B cell (primary cell): Measurements from ENCODE around the gene PC. TPM values are rescaled to one million over a fixed set of nuclear protein-coding genes. Genes with fewer than 3 reads are reported as not detected.

Source experiments
- ATAC-seq: fragments of 200-7000 bp; cut with Tn5 transposase; one replicate; pipeline ENCODE4 v1.10.0; 2021; ENCODE audit warnings: low read depth, mild to moderate bottlenecking, moderate number of reproducible peaks, moderate library complexity
- CTCF ChIA-PET: fragments of 350-600 bp; sonication (Branson Sonifier 250); formaldehyde crosslinking; loops from one replicate; lab custom pipeline; 2021; ENCODE audit warnings: antibody characterized with exemption, inconsistent platforms; lab: Charles Lee
- POLR2A ChIA-PET: fragments of 350-600 bp; sonication (Branson Sonifier 250); formaldehyde crosslinking; loops from one replicate; lab custom pipeline; 2021; ENCODE audit warnings: antibody characterized with exemption; lab: Charles Lee
- DNase-seq: peaks from one replicate; pipeline ENCODE4 v3.0.0; 2013
- H2AFZ ChIP-seq: 2 replicates; pipeline ENCODE4 v1.6.1; 2012; ENCODE audit warnings: mild to moderate bottlenecking, low read depth, low read length; ENCODE audit not compliant: insufficient read depth, poor library complexity, severe bottlenecking
- H3K27ac ChIP-seq, 2 donors: 1 replicate in 1 of 2; 2 replicates in 1 of 2; pipeline ENCODE4 v1.5.1; 2012 to 2013; ENCODE audit warnings: low read length in 2 of 2, mild to moderate bottlenecking in 2 of 2, moderate library complexity in 1 of 2
- H3K27me3 ChIP-seq, 4 experiments: fragments of 200-600 bp in 1 of 4; sonication (generic) in 1 of 4; replicated peaks in 1 of 4; 1 replicate in 2 of 4; 2 replicates in 2 of 4; pipeline versions ENCODE4 v1.6.1 to v1.7.0; 2013 to 2016; ENCODE audit warnings: low read length in 3 of 4, mild to moderate bottlenecking in 2 of 4, mixed read lengths in 1 of 4, moderate library complexity in 1 of 4; ENCODE audit not compliant: insufficient read depth in 4 of 4, control insufficient read depth in 3 of 4; ENCODE audit errors: control extremely low read depth in 1 of 4
- H3K36me3 ChIP-seq, 2 experiments: replicated peaks in 1 of 2; 1 replicate in 1 of 2; 2 replicates in 1 of 2; pipeline versions ENCODE4 v1.6.1 to v1.7.1; 2013; ENCODE audit warnings: low read length in 1 of 2; ENCODE audit not compliant: insufficient read depth in 2 of 2, control insufficient read depth in 1 of 2; ENCODE audit errors: control extremely low read depth in 1 of 2, extremely low read depth in 1 of 2
- H3K4me1 ChIP-seq, 2 donors: fragments of 200-600 bp in 1 of 2; sonication (generic) in 1 of 2; 1 replicate in 1 of 2; 2 replicates in 1 of 2; pipeline versions ENCODE4 v1.5.1 to v1.6.1; 2013 to 2017; ENCODE audit warnings: low read length in 2 of 2; ENCODE audit not compliant: control insufficient read depth in 2 of 2, insufficient read depth in 2 of 2
- H3K4me2 ChIP-seq: replicated peaks from 2 replicates; pipeline ENCODE3; 2012; ENCODE audit warnings: mild to moderate bottlenecking, low read depth, low read length; ENCODE audit not compliant: poor library complexity, severe bottlenecking
- H3K4me3 ChIP-seq, 5 experiments: fragments of 200-600 bp in 1 of 5; sonication (generic) in 1 of 5; 1 replicate in 3 of 5; 2 replicates in 2 of 5; pipeline versions ENCODE4 v1.5.1 to v1.7.0; 2011 to 2016; ENCODE audit warnings: low read length in 4 of 5, mild to moderate bottlenecking in 4 of 5, low read depth in 2 of 5, control low read depth in 1 of 5, moderate library complexity in 1 of 5; ENCODE audit not compliant: insufficient read depth in 1 of 5; ENCODE audit errors: control extremely low read depth in 1 of 5, extremely low read depth in 1 of 5
- H3K79me2 ChIP-seq: fragments of 200-600 bp; sonication (generic); one replicate; pipeline ENCODE4 v1.6.0; 2016; ENCODE audit warnings: low read length; ENCODE audit not compliant: control insufficient read depth, insufficient read depth
- H3K9ac ChIP-seq: fragments of 200-600 bp; sonication (generic); 2 replicates; pipeline ENCODE4 v1.6.1; 2017; ENCODE audit warnings: mild to moderate bottlenecking, low read length, moderate library complexity
- H3K9me3 ChIP-seq, 3 donors: one replicate each; pipeline versions ENCODE4 v1.6.1 to v1.7.1; 2013; ENCODE audit warnings: low read length in 2 of 3; ENCODE audit not compliant: control insufficient read depth in 2 of 3, insufficient read depth in 1 of 3; ENCODE audit errors: control extremely low read depth in 1 of 3
- H4K20me1 ChIP-seq: 2 replicates; pipeline ENCODE4 v1.6.0; 2012; ENCODE audit warnings: mild to moderate bottlenecking, low read length; ENCODE audit not compliant: insufficient read depth, control insufficient read depth, poor library complexity, severe bottlenecking
- H3K27ac Mint-ChIP-seq: one replicate; pipeline ENCODE4 v1.8.0; 2021; ENCODE audit warnings: mixed read lengths
- H3K27me3 Mint-ChIP-seq: one replicate; pipeline ENCODE4 v1.8.0; 2021; ENCODE audit warnings: mixed read lengths
- H3K4me1 Mint-ChIP-seq: one replicate; pipeline ENCODE4 v1.8.0; 2021; ENCODE audit warnings: mixed read lengths
- H3K4me3 Mint-ChIP-seq: one replicate; pipeline ENCODE4 v1.8.0; 2021; ENCODE audit warnings: mixed read lengths
- H3K9me3 Mint-ChIP-seq: one replicate; pipeline ENCODE4 v1.8.0; 2022; ENCODE audit warnings: mixed read lengths; ENCODE audit not compliant: insufficient read depth
- EZH2 ChIP-seq: IDR thresholded peaks from 2 replicates; pipeline ENCODE4 v1.6.1; 2012; ENCODE audit warnings: borderline replicate concordance, low read depth, mild to moderate bottlenecking, moderate library complexity, low read length; ENCODE audit not compliant: insufficient read depth, poor library complexity, severe bottlenecking
- WGBS: methylation state at CpG from one replicate; pipeline ENCODE4 v1.1.5; 2013; ENCODE audit warnings: missing lambda C conversion rate; ENCODE audit not compliant: insufficient coverage; 5-methylcytosine and 5-hydroxymethylcytosine counted together
- intact Hi-C: fragments of 100-400 bp; cut with micrococcal nuclease; formaldehyde crosslinking; loops from one replicate; pipeline ENCODE4 v1.10.0; 2022
- polyA plus RNA-seq: library from polyadenylated mRNA; depleted of rRNA; stranded (reverse); fragments of >200 nt; gene quantifications from 2 replicates; pipeline ENCODE4 v1.2.3, GENCODE V29; 2012
- total RNA-seq, 2 donors: library from RNA; stranded (reverse); fragments of 120-200 nt in 1 of 2; gene quantifications; 1 replicate in 1 of 2; 2 replicates in 1 of 2; pipeline versions ENCODE4 v1.2.3 to v1.2.4, GENCODE V29; 2013 to 2022
- TF ChIP-seq, protein P1 (sequence below): fragments of 200-600 bp; IDR thresholded peaks from one replicate; pipeline ENCODE4 v1.8.0; 2022; ENCODE audit warnings: antibody characterized with exemption, mild to moderate bottlenecking

The PC gene
- total and polyA plus RNA-seq, 2 donors (not counting 1 experiment from before 2014, with no cell fraction given): 1.5 to 4.4 TPM

DNA sequence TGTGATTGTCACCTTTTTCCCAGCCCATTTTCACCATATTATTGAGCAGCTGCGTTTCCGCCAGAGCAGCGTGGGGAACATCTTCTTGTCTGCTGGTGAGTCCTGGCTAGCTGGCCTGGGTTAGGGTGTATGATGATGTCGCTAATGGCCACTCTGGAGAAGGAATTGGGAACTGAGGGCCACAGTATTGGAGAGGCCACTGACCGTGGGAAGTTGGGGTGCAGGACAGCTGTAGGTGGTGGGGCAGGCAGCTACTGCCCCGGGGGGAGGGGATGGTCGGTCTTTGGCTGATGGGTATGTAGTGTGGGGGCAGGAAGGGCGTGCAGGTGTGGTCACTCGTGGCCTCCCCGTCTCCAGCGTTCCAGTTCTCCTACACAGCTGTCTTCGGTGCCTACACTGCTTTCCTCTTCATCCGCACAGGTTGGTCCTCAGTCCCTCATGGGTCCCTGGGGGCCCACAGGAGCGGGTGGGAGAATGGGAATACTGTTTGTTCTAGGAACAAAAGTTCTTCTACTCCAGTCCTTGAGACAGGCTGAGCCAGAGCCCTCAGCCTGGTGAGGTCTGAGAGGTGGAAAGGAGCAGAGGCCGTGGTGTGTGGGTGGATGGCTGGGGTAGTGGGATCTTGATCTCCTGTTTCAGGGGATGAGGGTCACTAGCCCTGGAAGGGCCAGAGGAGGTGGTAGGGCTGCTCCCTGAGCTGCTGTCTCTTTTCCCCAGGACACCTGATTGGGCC lies 112.9 kb downstream of the PC start:
- H3K27ac ChIP-seq: no peak overlapping the region
- Mint-ChIP-seq H3K27ac (peak overlapping the region; percentile 46), H3K9me3 (no peaks in the 10 kb centered on the region), H3K27me3 (no peaks in the 10 kb centered on the region), H3K4me1 (peaks cover 33% of the 10 kb centered on the region), H3K4me3 (peak overlapping the region; percentile 90)
- H3K36me3 ChIP-seq: peaks cover 3 to 38% of the 10 kb centered on the region in 2 experiments
- 93% methylated on average over 9 of the region's 15 CpGs for WGBS
- peaks cover 26 to 32% of the 10 kb centered on the region in 2 donors for H3K4me1 ChIP-seq
- no peaks in the 10 kb centered on the region for H3K27me3 ChIP-seq
- DNase-seq: no peak
- peaks cover 51% of the 10 kb centered on the region for H3K79me2 ChIP-seq
- ChIA-PET POLR2A (interaction anchor here (1.6 to 2.6 kb wide), 2 partner anchors 11 to 28 kb away, joined by 3 to 18 read pairs; no protein-coding TSS in a partner anchor), CTCF (interaction anchor here (0.8 to 3.5 kb wide), 3 partner anchors 10 to 226 kb away, joined by 3 to 20 read pairs (median 7); no protein-coding TSS in a partner anchor)
- intact Hi-C loops: no loop called here
- H3K4me3 ChIP-seq: no peak overlapping the region
- no peak overlapping the region for H3K4me2 ChIP-seq
- ATAC-seq: no peak
- H3K9ac ChIP-seq: no peak overlapping the region
- TF ChIP-seq EZH2: no peak
- TF ChIP-seq, protein P1, sequence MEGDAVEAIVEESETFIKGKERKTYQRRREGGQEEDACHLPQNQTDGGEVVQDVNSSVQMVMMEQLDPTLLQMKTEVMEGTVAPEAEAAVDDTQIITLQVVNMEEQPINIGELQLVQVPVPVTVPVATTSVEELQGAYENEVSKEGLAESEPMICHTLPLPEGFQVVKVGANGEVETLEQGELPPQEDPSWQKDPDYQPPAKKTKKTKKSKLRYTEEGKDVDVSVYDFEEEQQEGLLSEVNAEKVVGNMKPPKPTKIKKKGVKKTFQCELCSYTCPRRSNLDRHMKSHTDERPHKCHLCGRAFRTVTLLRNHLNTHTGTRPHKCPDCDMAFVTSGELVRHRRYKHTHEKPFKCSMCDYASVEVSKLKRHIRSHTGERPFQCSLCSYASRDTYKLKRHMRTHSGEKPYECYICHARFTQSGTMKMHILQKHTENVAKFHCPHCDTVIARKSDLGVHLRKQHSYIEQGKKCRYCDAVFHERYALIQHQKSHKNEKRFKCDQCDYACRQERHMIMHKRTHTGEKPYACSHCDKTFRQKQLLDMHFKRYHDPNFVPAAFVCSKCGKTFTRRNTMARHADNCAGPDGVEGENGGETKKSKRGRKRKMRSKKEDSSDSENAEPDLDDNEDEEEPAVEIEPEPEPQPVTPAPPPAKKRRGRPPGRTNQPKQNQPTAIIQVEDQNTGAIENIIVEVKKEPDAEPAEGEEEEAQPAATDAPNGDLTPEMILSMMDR: no peak
- H3K9me3 ChIP-seq: no peaks in the 10 kb centered on the region
- no peak overlapping the region for H2AFZ ChIP-seq
- peaks cover 33% of the 10 kb centered on the region for H4K20me1 ChIP-seq

DNA sequence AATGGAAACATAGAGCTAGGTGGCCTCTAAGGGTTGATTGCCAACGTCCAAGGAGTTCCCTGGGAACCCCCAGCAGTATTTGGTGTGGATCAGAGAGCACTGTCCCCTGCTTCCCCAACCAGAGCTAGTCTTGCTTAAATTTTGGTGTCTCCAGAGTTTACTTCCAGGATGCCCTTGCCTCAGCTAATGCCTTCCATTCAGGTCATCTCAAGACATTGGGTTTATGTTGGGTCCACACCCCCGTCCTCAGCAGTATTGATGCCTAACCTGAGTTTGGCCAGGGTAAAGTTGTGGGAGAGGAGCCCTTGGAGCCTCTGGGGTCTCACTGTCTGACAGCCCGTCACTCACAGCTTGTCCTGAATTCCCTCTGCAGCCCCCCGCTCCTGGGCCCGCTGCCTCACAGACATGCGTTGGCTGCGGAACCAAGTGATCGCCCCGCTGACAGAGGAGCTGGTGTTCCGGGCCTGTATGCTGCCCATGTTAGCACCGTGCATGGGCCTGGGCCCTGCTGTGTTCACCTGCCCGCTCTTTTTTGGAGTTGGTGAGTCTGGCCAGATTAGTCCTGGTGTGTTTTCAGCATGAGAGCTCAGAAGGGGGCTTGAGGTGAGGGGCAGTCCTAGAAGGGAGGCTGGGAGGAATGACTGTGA lies 113.6 kb downstream of the PC start:
- Histone ChIP-seq H4K20me1 (peaks cover 40% of the 10 kb centered on the region), H3K79me2 (peaks cover 58% of the 10 kb centered on the region), H3K27me3 (no peaks in the 10 kb centered on the region), H3K9ac (no peak overlapping the region), H3K27ac (no peak overlapping the region), H3K4me3 (no peak overlapping the region), H3K4me2 (peak overlapping the region; percentile 86), H3K4me1 (peaks cover 28 to 37% of the 10 kb centered on the region in 2 donors), H3K36me3 (peaks cover 3 to 42% of the 10 kb centered on the region in 2 experiments), H2AFZ (no peak overlapping the region), H3K9me3 (no peaks in the 10 kb centered on the region)
- POLR2A ChIA-PET: interaction anchor here (0.6 to 2.6 kb wide), 3 partner anchors 11 to 59 kb away, joined by 3 to 18 read pairs (median 3); no protein-coding TSS in a partner anchor
- Mint-ChIP-seq H3K27ac (peak overlapping the region; percentile 94), H3K9me3 (no peaks in the 10 kb centered on the region), H3K27me3 (no peaks in the 10 kb centered on the region), H3K4me1 (peaks cover 37% of the 10 kb centered on the region), H3K4me3 (peak overlapping the region; percentile 90)
- WGBS: 97% methylated on average over 11 of the region's 12 CpGs
- peak; percentile 7 for DNase-seq
- intact Hi-C loops: no loop called here
- TF ChIP-seq, protein P1: no peak
- TF ChIP-seq EZH2: no peak
- no peak for ATAC-seq
- CTCF ChIA-PET: interaction anchor here (0.8 to 3.5 kb wide), 5 partner anchors 7 to 225 kb away, joined by 3 to 20 read pairs (median 5); no protein-coding TSS in a partner anchor
